GM23338 (cell line): ENCODE measurements around the gene SLC51B. TPM values are rescaled to one million over a fixed set of nuclear protein-coding genes. Genes with fewer than 3 reads are reported as not detected.

ENCODE experiments used
- ATAC-seq: fragments of 200-7000 bp; cut with Tn5 transposase; 3 replicates; pipeline ENCODE4 v1.9.1; 2020
- DNase-seq: peaks from one replicate; pipeline ENCODE4 v3.0.0-alpha.2; 2015; ENCODE audit warnings: low spot score
- H2AFZ ChIP-seq: fragments of 200-600 bp; sonication (generic); 2 replicates; pipeline ENCODE4 v1.8.0; 2016; ENCODE audit warnings: antibody characterized with exemption, mild to moderate bottlenecking, moderate library complexity
- H3F3A ChIP-seq: fragments of 200-600 bp; sonication (generic); replicated peaks from 2 replicates; pipeline ENCODE4 v1.8.0; 2017; ENCODE audit warnings: antibody characterized with exemption, mixed run types, low read depth
- H3K27ac ChIP-seq: fragments of 200-600 bp; sonication (generic); 2 replicates; pipeline ENCODE4 v1.6.1; 2016; ENCODE audit warnings: low read depth
- H3K27me3 ChIP-seq: fragments of 200-600 bp; sonication (generic); 2 replicates; pipeline ENCODE4 v1.8.0; 2016; ENCODE audit warnings: mild to moderate bottlenecking, mixed run types, moderate library complexity; ENCODE audit not compliant: insufficient read depth
- H3K36me3 ChIP-seq: fragments of 200-600 bp; sonication (generic); 2 replicates; pipeline ENCODE4 v1.8.0; 2016; ENCODE audit warnings: mild to moderate bottlenecking; ENCODE audit not compliant: insufficient read depth
- H3K4me1 ChIP-seq: fragments of 200-600 bp; sonication (generic); 2 replicates; pipeline ENCODE4 v1.8.0; 2016; ENCODE audit warnings: mild to moderate bottlenecking, moderate library complexity; ENCODE audit not compliant: insufficient read depth
- H3K4me2 ChIP-seq: fragments of 200-600 bp; sonication (generic); 2 replicates; pipeline ENCODE4 v1.7.1; 2017; ENCODE audit warnings: mixed run types
- H3K4me3 ChIP-seq: fragments of 200-600 bp; sonication (generic); 2 replicates; pipeline ENCODE4 v1.6.1; 2016; ENCODE audit warnings: mixed run types
- H3K79me2 ChIP-seq: fragments of 200-600 bp; sonication (generic); replicated peaks from 2 replicates; pipeline ENCODE4 v1.8.0; 2017; ENCODE audit warnings: mild to moderate bottlenecking; ENCODE audit not compliant: insufficient read depth
- H3K9me2 ChIP-seq: fragments of 200-600 bp; sonication (generic); 2 replicates; pipeline ENCODE4 v1.8.0; 2017; ENCODE audit not compliant: insufficient read depth
- H4K20me1 ChIP-seq: fragments of 200-600 bp; sonication (generic); replicated peaks from 2 replicates; pipeline ENCODE4 v1.8.0; 2017; ENCODE audit warnings: mild to moderate bottlenecking; ENCODE audit not compliant: insufficient read depth
- H3K27ac Mint-ChIP-seq: 2 replicates; pipeline ENCODE4 v1.8.0; 2020; ENCODE audit warnings: inconsistent platforms, mild to moderate bottlenecking, moderate library complexity, mixed read lengths
- H3K27me3 Mint-ChIP-seq: 3 replicates; pipeline ENCODE4 v1.8.0; 2022; ENCODE audit warnings: low read depth, mild to moderate bottlenecking, moderate library complexity, mixed read lengths, inconsistent platforms; ENCODE audit not compliant: insufficient read depth, poor library complexity
- H3K36me3 Mint-ChIP-seq: 3 replicates; pipeline ENCODE4 v1.8.0; 2021; ENCODE audit warnings: low read depth, mild to moderate bottlenecking, inconsistent platforms, moderate library complexity, mixed read lengths
- H3K4me1 Mint-ChIP-seq: 3 replicates; pipeline ENCODE4 v1.8.0; 2020; ENCODE audit warnings: mild to moderate bottlenecking, inconsistent platforms, mixed read lengths
- H3K4me3 Mint-ChIP-seq: 3 replicates; pipeline ENCODE4 v1.8.0; 2021; ENCODE audit warnings: moderate library complexity, mild to moderate bottlenecking, inconsistent platforms, mixed read lengths
- H3K9me3 Mint-ChIP-seq: 3 replicates; pipeline ENCODE4 v1.8.0; 2020; ENCODE audit warnings: moderate library complexity, mild to moderate bottlenecking, inconsistent platforms, mixed read lengths
- CREB1 ChIP-seq: fragments of 250-450 bp; sonication (Bioruptor Pico); IDR thresholded peaks from 2 replicates; pipeline ENCODE4 v1.5.0; 2020; ENCODE audit warnings: low read depth, mild to moderate bottlenecking, moderate library complexity
- CTCF ChIP-seq, 2 experiments: fragments of 200-600 bp in 1 of 2; sonication (generic) in 1 of 2; conservative IDR thresholded peaks; 2 replicates each; pipeline versions ENCODE4 v1.5.1 to v1.6.1; 2016 to 2017; ENCODE audit warnings: antibody characterized with exemption in 2 of 2, low read depth in 2 of 2, mild to moderate bottlenecking in 2 of 2, moderate library complexity in 1 of 2
- EZH2 ChIP-seq: fragments of 200-600 bp; sonication (generic); IDR thresholded peaks from one replicate; pipeline ENCODE4 v1.8.0; 2017; ENCODE audit warnings: antibody characterized with exemption, mild to moderate bottlenecking, low read depth; ENCODE audit not compliant: unreplicated experiment
- EZH2phosphoT487 ChIP-seq: fragments of 200-600 bp; sonication (generic); IDR thresholded peaks from one replicate; pipeline ENCODE4 v1.8.1; 2018; ENCODE audit warnings: antibody characterized with exemption; ENCODE audit not compliant: unreplicated experiment
- NANOG ChIP-seq: IDR thresholded peaks from 2 replicates; pipeline ENCODE4 v1.6.1; 2016; ENCODE audit warnings: antibody characterized with exemption, borderline replicate concordance
- POLR2AphosphoS5 ChIP-seq: IDR thresholded peaks from 2 replicates; pipeline ENCODE4 v1.6.1; 2016; ENCODE audit warnings: antibody characterized with exemption, low read depth
- STAT1 ChIP-seq: IDR thresholded peaks from one replicate; pipeline ENCODE4 v1.6.1; 2016; ENCODE audit warnings: antibody characterized with exemption; ENCODE audit not compliant: unreplicated experiment
- ZNF114 ChIP-seq: fragments of 250-450 bp; sonication (Bioruptor Pico); IDR thresholded peaks from 2 replicates; pipeline ENCODE4 v1.5.0; 2020; ENCODE audit warnings: mild to moderate bottlenecking, moderate library complexity
- ZNF462 ChIP-seq: fragments of 250-450 bp; sonication (Bioruptor Pico); IDR thresholded peaks from 2 replicates; pipeline ENCODE4 v1.5.0; 2020; ENCODE audit warnings: mild to moderate bottlenecking, moderate library complexity
- polyA plus RNA-seq: library from polyadenylated mRNA; unstranded; fragments of >200 nt; fragmentation: Nextera tagmentation; extraction: Ambion mirVana; gene quantifications from 2 replicates; pipeline ENCODE4 v1.2.1, GENCODE V29; 2016
- total RNA-seq: library from RNA; depleted of rRNA; stranded (reverse); fragments of >200 nt; shearing (Covaris generic); gene quantifications from 2 replicates; pipeline ENCODE4 v1.2.3, GENCODE V29; 2014
- TF ChIP-seq, protein P1 (sequence below): IDR thresholded peaks from 2 replicates; pipeline ENCODE4 v1.6.1; 2016; ENCODE audit warnings: antibody characterized with exemption

Gene SLC51B
- total and polyA plus RNA-seq, 2 experiments from 2014 or later: not detected

DNA sequence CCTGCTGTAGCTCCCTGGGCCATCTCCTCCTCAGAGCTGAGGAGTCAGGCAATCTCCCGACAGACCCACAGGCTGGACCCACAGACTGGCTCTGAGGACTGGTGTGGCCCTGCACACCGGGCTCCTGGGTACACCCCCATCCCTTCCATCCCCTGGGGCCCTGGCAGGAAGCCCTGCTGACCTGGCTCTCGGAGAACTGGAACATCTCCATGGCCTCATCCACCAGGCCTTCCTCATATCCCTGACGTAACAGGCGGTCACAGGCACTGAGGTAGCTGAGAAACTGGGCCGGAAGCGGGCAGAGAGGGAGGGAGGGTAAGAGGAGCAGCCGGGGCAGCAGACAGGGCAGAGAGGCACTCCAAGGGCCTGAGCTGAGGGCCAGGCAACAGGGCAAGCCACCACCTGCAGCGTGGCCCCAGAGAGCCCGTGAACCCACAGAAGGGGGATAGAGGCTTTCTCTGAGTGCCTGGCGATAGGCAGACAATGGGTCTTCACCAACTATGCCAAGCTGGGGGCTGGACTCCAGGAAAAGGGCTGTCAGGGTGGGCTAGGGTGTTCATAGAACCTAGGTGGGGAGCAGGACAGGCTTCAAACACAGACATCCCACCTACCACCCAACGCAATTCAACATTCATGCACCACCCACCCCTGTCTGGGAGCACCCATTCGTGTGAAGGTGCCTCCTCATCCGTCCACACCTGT, 49.3 kb downstream of the SLC51B start:
- TF ChIP-seq EZH2 (no peak), EZH2phosphoT487 (no peak), POLR2AphosphoS5 (no peak), ZNF114 (CRISPR knock-in tag) (no peak), STAT1 (no peak), CREB1 (CRISPR knock-in tag) (no peak), CTCF (conservative IDR thresholded peaks at IDR 0.05; ENCODE audit: low read depth in 2 of 2) (no peak), NANOG (no peak)
- TF ChIP-seq, protein P1, sequence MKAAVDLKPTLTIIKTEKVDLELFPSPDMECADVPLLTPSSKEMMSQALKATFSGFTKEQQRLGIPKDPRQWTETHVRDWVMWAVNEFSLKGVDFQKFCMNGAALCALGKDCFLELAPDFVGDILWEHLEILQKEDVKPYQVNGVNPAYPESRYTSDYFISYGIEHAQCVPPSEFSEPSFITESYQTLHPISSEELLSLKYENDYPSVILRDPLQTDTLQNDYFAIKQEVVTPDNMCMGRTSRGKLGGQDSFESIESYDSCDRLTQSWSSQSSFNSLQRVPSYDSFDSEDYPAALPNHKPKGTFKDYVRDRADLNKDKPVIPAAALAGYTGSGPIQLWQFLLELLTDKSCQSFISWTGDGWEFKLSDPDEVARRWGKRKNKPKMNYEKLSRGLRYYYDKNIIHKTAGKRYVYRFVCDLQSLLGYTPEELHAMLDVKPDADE: no peak
- Histone ChIP-seq H3K4me3 (no peak overlapping the region), H4K20me1 (no peaks in the 10 kb centered on the region), H3K9me2 (no peaks in the 10 kb centered on the region), H3K4me2 (no peak overlapping the region), H3F3A (no peaks in the 10 kb centered on the region), H3K79me2 (no peaks in the 10 kb centered on the region), H3K27me3 (no peaks in the 10 kb centered on the region), H3K4me1 (no peaks in the 10 kb centered on the region), H3K27ac (no peak overlapping the region), H2AFZ (no peak overlapping the region), H3K36me3 (no peaks in the 10 kb centered on the region)
- H3K27me3 Mint-ChIP-seq: peaks cover 8% of the 10 kb centered on the region
- 0 out of 2 replicates have a peak overlapping the region, but pooled peaks have one; percentile 16 for H3K27ac Mint-ChIP-seq
- no peak for ATAC-seq
- H3K9me3 Mint-ChIP-seq: no peaks in the 10 kb centered on the region
- H3K4me1 Mint-ChIP-seq: peaks cover under 1% of the 10 kb centered on the region; the same call in 2 of the 3 replicates
- no peaks in the 10 kb centered on the region for H3K36me3 Mint-ChIP-seq
- DNase-seq: no peak
- H3K4me3 Mint-ChIP-seq: no peak overlapping the region

- no peaks in the 10 kb centered on the region for H3K79me2 ChIP-seq
- no peak overlapping the region for H3K4me3 Mint-ChIP-seq
- DNase-seq: no peak
- TF ChIP-seq ZNF462 (CRISPR knock-in tag) (no peak), ZNF114 (CRISPR knock-in tag) (no peak)
These were observed 50.0 kb downstream of the SLC51B start for GRCh38 chr15:65095011-65095746.

More at GRCh38 chr15:65095011-65095746, 50.0 kb downstream of the SLC51B start:
- no peaks in the 10 kb centered on the region; the same call in 2 of the 3 replicates for H3K4me1 Mint-ChIP-seq
- H3K27me3 Mint-ChIP-seq: peaks cover 9% of the 10 kb centered on the region
- ATAC-seq: no peak; the same call in 2 of the 3 replicates
- Histone ChIP-seq H2AFZ (no peak overlapping the region), H3K9me2 (no peaks in the 10 kb centered on the region), H3K4me3 (no peak overlapping the region), H3K36me3 (no peaks in the 10 kb centered on the region), H3F3A (no peaks in the 10 kb centered on the region), H3K4me2 (no peak overlapping the region), H4K20me1 (no peaks in the 10 kb centered on the region), H3K27ac (no peak overlapping the region), H3K4me1 (no peaks in the 10 kb centered on the region), H3K27me3 (no peaks in the 10 kb centered on the region)
- no peak overlapping the region for H3K27ac Mint-ChIP-seq
- no peaks in the 10 kb centered on the region for H3K36me3 Mint-ChIP-seq
- no peaks in the 10 kb centered on the region for H3K9me3 Mint-ChIP-seq
